Liver (tissue), 9 donors: ENCODE data around the gene GATD1. TPM values are rescaled to one million over a fixed set of nuclear protein-coding genes. Genes with fewer than 3 reads are reported as not detected.

Experiments
- DNase-seq: peaks from one replicate; pipeline ENCODE4 v3.0.0-alpha.2; 2017; ENCODE audit warnings: low spot score
- H3K27ac ChIP-seq, 2 donors: one replicate each; pipeline ENCODE4 v1.7.0; 2013; ENCODE audit warnings: inconsistent platforms in 2 of 2, low read length in 2 of 2, control low read depth in 1 of 2, low read depth in 1 of 2, mild to moderate bottlenecking in 1 of 2
- H3K27me3 ChIP-seq, 4 donors: one replicate each; pipeline versions ENCODE4 v1.6.1 to v1.7.0; 2013; ENCODE audit warnings: low read length in 3 of 4, inconsistent platforms in 1 of 4, mild to moderate bottlenecking in 1 of 4, moderate library complexity in 1 of 4; ENCODE audit not compliant: control insufficient read depth in 4 of 4, insufficient read depth in 4 of 4
- H3K36me3 ChIP-seq, 4 donors: one replicate each; pipeline versions ENCODE4 v1.6.1 to v1.7.0; 2013; ENCODE audit warnings: low read length in 3 of 4, mild to moderate bottlenecking in 3 of 4, low read depth in 1 of 4, moderate library complexity in 1 of 4; ENCODE audit not compliant: control insufficient read depth in 4 of 4, insufficient read depth in 3 of 4
- H3K4me1 ChIP-seq, 4 donors: one replicate each; pipeline versions ENCODE4 v1.6.1 to v1.7.0; 2013; ENCODE audit warnings: low read length in 3 of 4, mild to moderate bottlenecking in 3 of 4, moderate library complexity in 1 of 4; ENCODE audit not compliant: control insufficient read depth in 4 of 4, insufficient read depth in 4 of 4
- H3K4me3 ChIP-seq, 3 donors: one replicate each; pipeline versions ENCODE4 v1.6.1 to v1.7.0; 2013; ENCODE audit warnings: low read length in 3 of 3, control low read depth in 1 of 3, low read depth in 1 of 3, mild to moderate bottlenecking in 1 of 3
- H3K9ac ChIP-seq, 2 donors: one replicate each; pipeline ENCODE4 v1.7.0; 2013; ENCODE audit warnings: low read length in 2 of 2, mild to moderate bottlenecking in 2 of 2, moderate library complexity in 2 of 2, control low read depth in 1 of 2, low read depth in 1 of 2
- H3K9me3 ChIP-seq, 4 donors: one replicate each; pipeline versions ENCODE4 v1.6.1 to v1.7.0; 2013; ENCODE audit warnings: low read length in 3 of 4; ENCODE audit not compliant: control insufficient read depth in 4 of 4
- EGR1 ChIP-seq, 2 donors: IDR thresholded peaks; 2 replicates each; pipeline ENCODE4 v1.6.1; 2016 to 2018; ENCODE audit warnings: antibody characterized with exemption in 2 of 2, low read depth in 2 of 2
- FOXA1 ChIP-seq: IDR thresholded peaks from 2 replicates; pipeline ENCODE4 v1.6.1; 2016; ENCODE audit warnings: antibody characterized with exemption
- GABPA ChIP-seq, 2 donors: IDR thresholded peaks in 1 of 2; conservative IDR thresholded peaks in 1 of 2; 2 replicates each; pipeline ENCODE4 v1.6.1; 2016; ENCODE audit warnings: antibody characterized with exemption in 2 of 2, mild to moderate bottlenecking in 1 of 2, moderate library complexity in 1 of 2
- HNF4A ChIP-seq, 2 donors: conservative IDR thresholded peaks; 2 replicates each; pipeline ENCODE4 v1.6.1; 2016; ENCODE audit warnings: antibody characterized with exemption in 2 of 2, mild to moderate bottlenecking in 2 of 2
- HNF4G ChIP-seq: IDR thresholded peaks from 2 replicates; pipeline ENCODE4 v1.6.1; 2016; ENCODE audit warnings: antibody characterized with exemption
- JUND ChIP-seq, 2 donors: IDR thresholded peaks; 2 replicates each; pipeline ENCODE4 v1.6.1; 2016; ENCODE audit warnings: antibody characterized with exemption in 2 of 2
- MAX ChIP-seq: IDR thresholded peaks from 2 replicates; pipeline ENCODE4 v1.6.1; 2016; ENCODE audit warnings: antibody characterized with exemption
- NR2F2 ChIP-seq: IDR thresholded peaks from 2 replicates; pipeline ENCODE4 v1.6.1; 2016; ENCODE audit warnings: antibody characterized with exemption
- RAD21 ChIP-seq, 2 donors: IDR thresholded peaks; 2 replicates each; pipeline ENCODE4 v1.6.1; 2016; ENCODE audit warnings: antibody characterized with exemption in 2 of 2, mild to moderate bottlenecking in 2 of 2
- RXRA ChIP-seq, 2 donors: IDR thresholded peaks; 2 replicates each; pipeline ENCODE4 v1.6.1; 2017 to 2018; ENCODE audit warnings: antibody characterized with exemption in 2 of 2, mild to moderate bottlenecking in 1 of 2
- YY1 ChIP-seq: IDR thresholded peaks from 2 replicates; pipeline ENCODE4 v1.6.1; 2016; ENCODE audit warnings: antibody characterized with exemption, mild to moderate bottlenecking
- WGBS: extraction: QIAGEN DNeasy Blood & Tissue Kit; methylation state at CpG from one replicate; pipeline ENCODE4 v1.1.7; 2013; 5-methylcytosine and 5-hydroxymethylcytosine counted together
- polyA plus RNA-seq, 2 donors: library from polyadenylated mRNA; stranded (reverse) in 1 of 2; unstranded in 1 of 2; fragments of 200-250 nt in 1 of 2; fragments of >200 nt in 1 of 2; fragmentation: Nextera tagmentation in 1 of 2; extraction: Ambion mirVana in 1 of 2; gene quantifications; one replicate each; pipeline versions ENCODE4 v1.2.1 to v1.2.3, GENCODE V29; 2013 to 2015
- total RNA-seq, 2 donors: library from RNA; depleted of rRNA; stranded (reverse); fragments of >200 nt; gene quantifications; one replicate each; pipeline ENCODE4 v1.2.3, GENCODE V29; 2014
- TF ChIP-seq, protein P1 (sequence below): IDR thresholded peaks from 2 replicates; pipeline ENCODE4 v1.6.1; 2016; ENCODE audit warnings: antibody characterized with exemption, mild to moderate bottlenecking
- TF ChIP-seq, protein P2 (sequence below): fragments of 150-350 bp; IDR thresholded peaks from 2 replicates; pipeline ENCODE4 v1.5.1; 2017; ENCODE audit warnings: improper control_type of control experiment, low read depth, low read length; ENCODE audit not compliant: missing input control
- donor health status: healthy.
- donor health status: healthy.
- donor health status: healthy.
- donor health status: healthy.
- donor health status: healthy.

GATD1 gene
- total and polyA plus RNA-seq, 4 donors, result 22.7 to 37.2 (median 24.6) TPM

DNA sequence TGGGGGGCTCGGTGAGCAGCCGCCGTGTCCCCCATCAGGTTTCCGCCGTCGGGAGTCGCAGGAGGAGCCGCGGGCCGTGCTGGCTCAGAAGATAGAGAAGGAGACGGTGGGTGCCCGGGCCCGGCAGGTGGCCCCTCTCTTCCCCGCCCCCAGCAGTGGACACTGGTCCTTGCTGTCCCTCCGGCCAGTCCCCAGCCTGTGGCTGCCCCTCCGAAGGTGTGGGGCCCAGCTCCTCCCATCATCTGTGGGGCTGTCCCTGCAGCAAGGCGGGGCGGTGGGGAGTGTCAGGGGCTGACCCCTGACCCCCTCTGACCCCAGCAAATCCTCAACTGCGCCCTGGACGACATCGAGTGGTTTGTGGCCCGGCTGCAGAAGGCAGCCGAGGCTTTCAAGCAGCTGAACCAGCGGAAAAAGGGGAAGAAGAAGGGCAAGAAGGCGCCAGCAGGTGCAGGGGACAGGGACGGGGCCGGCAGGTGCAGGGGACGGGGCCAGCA lies 56.0 kb downstream of the GATD1 start:
- TF ChIP-seq RAD21 (IDR thresholded peaks at IDR 0.05), result no peak
- H3K9me3 ChIP-seq, result no peaks in the 10 kb centered on the region
- H3K9ac ChIP-seq, result no peak overlapping the region
- H3K27ac ChIP-seq, result no peak overlapping the region
- H3K27me3 ChIP-seq, result no peaks in the 10 kb centered on the region
- DNase-seq, result no peak
- peaks cover 2 to 37% (median 20%) of the 10 kb centered on the region in 4 donors for H3K36me3 ChIP-seq
- peak overlapping the region in 1 of 3 donors; percentile 22 for H3K4me3 ChIP-seq
- H3K4me1 ChIP-seq, result peaks cover 0 to 13% (median 5%) of the 10 kb centered on the region in 4 donors
- 65% methylated on average over 28 of the region's 28 CpGs for WGBS

- DNase-seq, result no peak
- Histone ChIP-seq H3K4me3 (peak overlapping the region in 1 of 3 donors; percentile 22), H3K9ac (no peak overlapping the region), H3K27me3 (no peaks in the 10 kb centered on the region), H3K27ac (no peak overlapping the region), H3K9me3 (no peaks in the 10 kb centered on the region), H3K4me1 (peaks cover 0 to 13% (median 5%) of the 10 kb centered on the region in 4 donors), H3K36me3 (peaks cover 2 to 37% (median 20%) of the 10 kb centered on the region in 4 donors)
- TF ChIP-seq JUND (IDR thresholded peaks at IDR 0.05) (no peak), HNF4A (conservative IDR thresholded peaks at IDR 0.05) (no peak)
- TF ChIP-seq, protein P1, sequence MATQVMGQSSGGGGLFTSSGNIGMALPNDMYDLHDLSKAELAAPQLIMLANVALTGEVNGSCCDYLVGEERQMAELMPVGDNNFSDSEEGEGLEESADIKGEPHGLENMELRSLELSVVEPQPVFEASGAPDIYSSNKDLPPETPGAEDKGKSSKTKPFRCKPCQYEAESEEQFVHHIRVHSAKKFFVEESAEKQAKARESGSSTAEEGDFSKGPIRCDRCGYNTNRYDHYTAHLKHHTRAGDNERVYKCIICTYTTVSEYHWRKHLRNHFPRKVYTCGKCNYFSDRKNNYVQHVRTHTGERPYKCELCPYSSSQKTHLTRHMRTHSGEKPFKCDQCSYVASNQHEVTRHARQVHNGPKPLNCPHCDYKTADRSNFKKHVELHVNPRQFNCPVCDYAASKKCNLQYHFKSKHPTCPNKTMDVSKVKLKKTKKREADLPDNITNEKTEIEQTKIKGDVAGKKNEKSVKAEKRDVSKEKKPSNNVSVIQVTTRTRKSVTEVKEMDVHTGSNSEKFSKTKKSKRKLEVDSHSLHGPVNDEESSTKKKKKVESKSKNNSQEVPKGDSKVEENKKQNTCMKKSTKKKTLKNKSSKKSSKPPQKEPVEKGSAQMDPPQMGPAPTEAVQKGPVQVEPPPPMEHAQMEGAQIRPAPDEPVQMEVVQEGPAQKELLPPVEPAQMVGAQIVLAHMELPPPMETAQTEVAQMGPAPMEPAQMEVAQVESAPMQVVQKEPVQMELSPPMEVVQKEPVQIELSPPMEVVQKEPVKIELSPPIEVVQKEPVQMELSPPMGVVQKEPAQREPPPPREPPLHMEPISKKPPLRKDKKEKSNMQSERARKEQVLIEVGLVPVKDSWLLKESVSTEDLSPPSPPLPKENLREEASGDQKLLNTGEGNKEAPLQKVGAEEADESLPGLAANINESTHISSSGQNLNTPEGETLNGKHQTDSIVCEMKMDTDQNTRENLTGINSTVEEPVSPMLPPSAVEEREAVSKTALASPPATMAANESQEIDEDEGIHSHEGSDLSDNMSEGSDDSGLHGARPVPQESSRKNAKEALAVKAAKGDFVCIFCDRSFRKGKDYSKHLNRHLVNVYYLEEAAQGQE, result no peak
- WGBS, result 58% methylated on average over 53 of the region's 53 CpGs
Measured at GRCh38 chr11:720642-721246, 56.5 kb downstream of the GATD1 start.

DNA sequence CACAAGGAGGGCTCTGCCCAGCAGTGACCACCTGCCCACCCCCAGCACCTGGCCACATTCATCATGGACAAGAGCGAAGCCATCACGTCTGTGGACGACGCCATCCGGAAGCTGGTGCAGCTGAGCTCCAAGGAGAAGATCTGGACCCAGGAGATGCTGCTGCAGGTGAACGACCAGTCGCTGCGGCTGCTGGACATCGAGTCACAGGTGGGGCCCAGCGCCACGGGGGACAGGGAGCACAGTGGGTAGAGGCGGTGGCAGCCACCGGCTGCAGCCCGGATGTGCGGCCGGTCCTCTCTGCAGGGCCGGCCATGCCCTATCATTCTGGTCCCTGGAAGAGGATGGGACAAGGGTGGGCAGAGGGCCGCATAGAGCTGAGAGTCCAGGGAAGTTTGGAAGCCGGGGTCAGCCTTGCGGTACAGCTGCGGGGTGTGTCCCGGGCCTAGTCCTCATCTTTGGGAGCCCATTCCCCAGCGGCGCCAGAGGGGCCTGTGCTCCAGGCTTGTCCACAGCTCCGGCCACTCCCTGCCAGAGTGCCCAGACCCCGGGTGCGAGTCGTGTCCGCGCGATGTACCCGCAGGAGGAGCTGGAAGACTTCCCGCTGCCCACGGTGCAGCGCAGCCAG lies 57.2 kb downstream of the GATD1 start:
- H3K4me1 ChIP-seq, result peaks cover 3 to 13% (median 7%) of the 10 kb centered on the region in 4 donors
- DNase-seq, result no peak
- H3K36me3 ChIP-seq, result peaks cover 2 to 35% (median 20%) of the 10 kb centered on the region in 4 donors
- TF ChIP-seq HNF4G (no peak), RXRA (IDR thresholded peaks at IDR 0.05) (no peak), NR2F2 (no peak), GABPA (IDR thresholded peaks at IDR 0.05 in 1 of 2, conservative IDR thresholded peaks at IDR 0.05 in 1 of 2) (no peak), YY1 (no peak), MAX (no peak), FOXA1 (no peak), EGR1 (IDR thresholded peaks at IDR 0.05; ENCODE audit: low read depth in 2 of 2) (no peak), HNF4A (conservative IDR thresholded peaks at IDR 0.05) (no peak)
- TF ChIP-seq, protein P2, sequence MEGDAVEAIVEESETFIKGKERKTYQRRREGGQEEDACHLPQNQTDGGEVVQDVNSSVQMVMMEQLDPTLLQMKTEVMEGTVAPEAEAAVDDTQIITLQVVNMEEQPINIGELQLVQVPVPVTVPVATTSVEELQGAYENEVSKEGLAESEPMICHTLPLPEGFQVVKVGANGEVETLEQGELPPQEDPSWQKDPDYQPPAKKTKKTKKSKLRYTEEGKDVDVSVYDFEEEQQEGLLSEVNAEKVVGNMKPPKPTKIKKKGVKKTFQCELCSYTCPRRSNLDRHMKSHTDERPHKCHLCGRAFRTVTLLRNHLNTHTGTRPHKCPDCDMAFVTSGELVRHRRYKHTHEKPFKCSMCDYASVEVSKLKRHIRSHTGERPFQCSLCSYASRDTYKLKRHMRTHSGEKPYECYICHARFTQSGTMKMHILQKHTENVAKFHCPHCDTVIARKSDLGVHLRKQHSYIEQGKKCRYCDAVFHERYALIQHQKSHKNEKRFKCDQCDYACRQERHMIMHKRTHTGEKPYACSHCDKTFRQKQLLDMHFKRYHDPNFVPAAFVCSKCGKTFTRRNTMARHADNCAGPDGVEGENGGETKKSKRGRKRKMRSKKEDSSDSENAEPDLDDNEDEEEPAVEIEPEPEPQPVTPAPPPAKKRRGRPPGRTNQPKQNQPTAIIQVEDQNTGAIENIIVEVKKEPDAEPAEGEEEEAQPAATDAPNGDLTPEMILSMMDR, result no peak
- H3K27ac ChIP-seq, result no peak overlapping the region
- H3K27me3 ChIP-seq, result no peaks in the 10 kb centered on the region
- H3K9ac ChIP-seq, result no peak overlapping the region
- WGBS, result 84% methylated on average over 35 of the region's 35 CpGs
- H3K4me3 ChIP-seq, result no peak overlapping the region
- H3K9me3 ChIP-seq, result no peaks in the 10 kb centered on the region
